SU-DHL-6 (cell line): ENCODE measurements around the gene PNPLA7.

Experiments used
- H2AFZ ChIP-seq: fragments of 200-600 bp; sonication (generic); 2 replicates; pipeline ENCODE4 v1.6.1; 2014; ENCODE audit warnings: low read depth, mild to moderate bottlenecking, moderate library complexity, mixed read lengths, antibody characterized with exemption, low read length; ENCODE audit not compliant: severe bottlenecking
- H3F3A ChIP-seq: fragments of 200-600 bp; shearing (Covaris generic); 2 replicates; pipeline ENCODE4 v1.6.0; 2016; ENCODE audit warnings: antibody characterized with exemption, mild to moderate bottlenecking; ENCODE audit not compliant: insufficient read depth
- H3K27ac ChIP-seq: fragments of 200-600 bp; sonication (generic); 2 replicates; pipeline ENCODE4 v1.5.1; 2016; ENCODE audit warnings: low read depth, mild to moderate bottlenecking, low read length, moderate library complexity, mixed read lengths
- H3K27me3 ChIP-seq: fragments of 200-600 bp; sonication (generic), shearing (Covaris generic); 2 replicates; pipeline ENCODE4 v1.6.0; 2014; ENCODE audit warnings: mild to moderate bottlenecking, low read length
- H3K36me3 ChIP-seq: fragments of 200-600 bp; sonication (generic); 2 replicates; pipeline ENCODE4 v1.6.1; 2014; ENCODE audit warnings: mild to moderate bottlenecking, low read length, mixed read lengths
- H3K4me2 ChIP-seq: fragments of 300-600, 200-600 bp; shearing (Covaris generic), sonication (generic); 2 replicates; pipeline ENCODE4 v1.6.0; 2014; ENCODE audit warnings: low read length, low read depth, mild to moderate bottlenecking; ENCODE audit not compliant: poor library complexity, severe bottlenecking
- H3K4me3 ChIP-seq: fragments of 200-600 bp; sonication (generic); 2 replicates; pipeline ENCODE4 v1.5.1; 2014; ENCODE audit warnings: antibody characterized with exemption, low read length, mild to moderate bottlenecking, mixed read lengths; ENCODE audit not compliant: insufficient read depth, poor library complexity, severe bottlenecking
- H3K79me2 ChIP-seq: fragments of 200-600 bp; sonication (generic); 2 replicates; pipeline ENCODE4 v1.6.1; 2014; ENCODE audit warnings: mild to moderate bottlenecking, low read length, moderate library complexity; ENCODE audit not compliant: insufficient read depth
- H3K9ac ChIP-seq: fragments of 200-600 bp; sonication (generic); 2 replicates; pipeline ENCODE4 v1.7.0; 2014; ENCODE audit warnings: mild to moderate bottlenecking, low read length
- H3K9me2 ChIP-seq: fragments of 200-600 bp; sonication (generic); replicated peaks from 2 replicates; pipeline ENCODE4 v1.6.1; 2014; ENCODE audit warnings: low read length; ENCODE audit not compliant: insufficient read depth
- H3K9me3 ChIP-seq: fragments of 200-600 bp; sonication (generic); 2 replicates; pipeline ENCODE4 v1.6.1; 2014; ENCODE audit warnings: low read length, mixed read lengths; ENCODE audit not compliant: insufficient read depth
- H4K20me1 ChIP-seq: fragments of 200-600 bp; sonication (generic); 2 replicates; pipeline ENCODE4 v1.6.1; 2014; ENCODE audit warnings: low read depth, mild to moderate bottlenecking, antibody characterized with exemption, low read length, moderate library complexity, mixed read lengths
- EZH2phosphoT487 ChIP-seq: fragments of 200-600 bp; sonication (generic), shearing (Covaris generic); conservative IDR thresholded peaks from 2 replicates; pipeline ENCODE4 v1.6.1; 2018; ENCODE audit warnings: mild to moderate bottlenecking, antibody characterized with exemption, low read length, moderate library complexity, mixed read lengths
- TF ChIP-seq, protein P1 (sequence below): fragments of 200-600 bp; sonication (generic); IDR thresholded peaks from one replicate; pipeline ENCODE4 v1.5.1; 2017; ENCODE audit warnings: antibody characterized with exemption, mild to moderate bottlenecking, low read length, moderate library complexity; ENCODE audit not compliant: insufficient read depth, poor library complexity, severe bottlenecking

PNPLA7 gene

GRCh38 chr9:137476856-137477255, 73.3 kb downstream of the PNPLA7 start:
- Histone ChIP-seq H3K4me2 (no peak overlapping the region), H3K4me3 (no peak overlapping the region), H3K9ac (no peak overlapping the region), H3F3A (no peaks in the 10 kb centered on the region), H3K9me2 (no peaks in the 10 kb centered on the region), H3K79me2 (no peaks in the 10 kb centered on the region), H4K20me1 (no peaks in the 10 kb centered on the region), H3K27me3 (no peaks in the 10 kb centered on the region), H3K9me3 (peaks cover 16% of the 10 kb centered on the region; the same call in 1 of the 2 replicates), H3K36me3 (no peaks in the 10 kb centered on the region), H3K27ac (no peak overlapping the region), H2AFZ (no peak overlapping the region)
- TF ChIP-seq, protein P1, sequence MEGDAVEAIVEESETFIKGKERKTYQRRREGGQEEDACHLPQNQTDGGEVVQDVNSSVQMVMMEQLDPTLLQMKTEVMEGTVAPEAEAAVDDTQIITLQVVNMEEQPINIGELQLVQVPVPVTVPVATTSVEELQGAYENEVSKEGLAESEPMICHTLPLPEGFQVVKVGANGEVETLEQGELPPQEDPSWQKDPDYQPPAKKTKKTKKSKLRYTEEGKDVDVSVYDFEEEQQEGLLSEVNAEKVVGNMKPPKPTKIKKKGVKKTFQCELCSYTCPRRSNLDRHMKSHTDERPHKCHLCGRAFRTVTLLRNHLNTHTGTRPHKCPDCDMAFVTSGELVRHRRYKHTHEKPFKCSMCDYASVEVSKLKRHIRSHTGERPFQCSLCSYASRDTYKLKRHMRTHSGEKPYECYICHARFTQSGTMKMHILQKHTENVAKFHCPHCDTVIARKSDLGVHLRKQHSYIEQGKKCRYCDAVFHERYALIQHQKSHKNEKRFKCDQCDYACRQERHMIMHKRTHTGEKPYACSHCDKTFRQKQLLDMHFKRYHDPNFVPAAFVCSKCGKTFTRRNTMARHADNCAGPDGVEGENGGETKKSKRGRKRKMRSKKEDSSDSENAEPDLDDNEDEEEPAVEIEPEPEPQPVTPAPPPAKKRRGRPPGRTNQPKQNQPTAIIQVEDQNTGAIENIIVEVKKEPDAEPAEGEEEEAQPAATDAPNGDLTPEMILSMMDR, result no peak
- no peak for TF ChIP-seq EZH2phosphoT487

- H3F3A ChIP-seq, result no peaks in the 10 kb centered on the region
- no peak overlapping the region for H3K4me2 ChIP-seq
- peaks cover 16% of the 10 kb centered on the region; the same call in 1 of the 2 replicates for H3K9me3 ChIP-seq
- no peaks in the 10 kb centered on the region for H3K36me3 ChIP-seq
- H2AFZ ChIP-seq, result no peak overlapping the region
- no peak overlapping the region for H3K9ac ChIP-seq
- H3K9me2 ChIP-seq, result no peaks in the 10 kb centered on the region
- H3K79me2 ChIP-seq, result no peaks in the 10 kb centered on the region
- H4K20me1 ChIP-seq, result no peaks in the 10 kb centered on the region
- no peak overlapping the region for H3K27ac ChIP-seq
- TF ChIP-seq, protein P1, result no peak
- TF ChIP-seq EZH2phosphoT487, result no peak
- H3K4me3 ChIP-seq, result no peak overlapping the region
- no peaks in the 10 kb centered on the region for H3K27me3 ChIP-seq
Measured at GRCh38 chr9:137475666-137476065, 74.5 kb downstream of the PNPLA7 start.

DNA sequence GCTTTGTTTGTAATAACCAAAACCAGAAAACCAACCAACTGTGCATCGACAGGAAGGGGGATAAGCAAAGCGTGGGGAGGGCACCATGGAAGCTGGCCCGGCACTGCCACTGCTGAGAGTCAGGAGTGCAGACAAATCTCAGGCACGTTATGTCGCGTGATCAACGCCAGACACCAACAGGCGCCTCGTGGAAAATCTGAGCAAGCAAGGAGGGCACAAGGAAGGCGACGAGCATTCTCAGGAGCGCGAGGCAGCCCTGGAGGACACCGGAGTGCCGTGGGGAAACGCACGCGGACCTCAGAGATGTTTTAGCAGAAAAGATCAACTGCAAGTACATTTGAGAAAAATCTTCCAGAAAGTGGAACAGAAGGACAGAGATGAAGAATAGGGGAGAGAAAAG, 75.9 kb downstream of the PNPLA7 start:
- Histone ChIP-seq H3K36me3 (no peaks in the 10 kb centered on the region), H3F3A (no peaks in the 10 kb centered on the region; the same call in 1 of the 2 replicates), H3K9ac (no peak overlapping the region), H3K27me3 (no peaks in the 10 kb centered on the region), H3K79me2 (no peaks in the 10 kb centered on the region), H3K9me2 (no peaks in the 10 kb centered on the region), H3K27ac (no peak overlapping the region), H4K20me1 (no peaks in the 10 kb centered on the region), H3K4me3 (no peak overlapping the region), H2AFZ (no peak overlapping the region), H3K4me2 (no peak overlapping the region), H3K9me3 (peaks cover 16% of the 10 kb centered on the region; the same call in 1 of the 2 replicates)
- no peak for TF ChIP-seq EZH2phosphoT487
- TF ChIP-seq, protein P1, result no peak
